ENCODE data around the gene SHPK.

The SHPK gene

DNA sequence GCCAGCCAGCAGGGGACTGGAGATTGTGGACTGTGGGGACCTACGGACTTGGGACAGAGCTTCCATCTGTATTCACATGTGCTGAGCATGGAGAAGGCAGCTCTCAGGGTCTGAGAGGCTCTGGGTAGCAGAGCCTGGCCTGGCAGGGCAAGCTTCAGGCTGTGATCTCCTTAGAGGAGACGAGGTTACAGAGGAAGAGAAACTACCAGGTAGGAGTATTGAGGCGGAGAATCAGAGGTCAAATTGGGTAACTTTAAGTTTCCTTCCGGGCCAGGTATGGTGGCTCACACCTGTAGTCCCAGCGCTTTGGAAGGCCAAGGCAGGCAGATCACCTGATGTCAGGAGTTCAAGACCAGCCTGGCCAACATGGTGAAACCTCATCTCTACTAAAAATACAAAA, 9.3 kb upstream of the SHPK start:
- in situ Hi-C loops (cut with MboI; ENCODE audit: low pct_unique_long_range_greater_than_20kb, low sequenced_read_pairs, unreplicated experiment): no loop called here
- no peak for TF ChIP-seq CTCF (IDR thresholded peaks at IDR 0.05; ENCODE audit: extremely low read depth, insufficient read depth, missing control alignments)
- DNase-seq (ENCODE audit: low spot score): no peak

DNA sequence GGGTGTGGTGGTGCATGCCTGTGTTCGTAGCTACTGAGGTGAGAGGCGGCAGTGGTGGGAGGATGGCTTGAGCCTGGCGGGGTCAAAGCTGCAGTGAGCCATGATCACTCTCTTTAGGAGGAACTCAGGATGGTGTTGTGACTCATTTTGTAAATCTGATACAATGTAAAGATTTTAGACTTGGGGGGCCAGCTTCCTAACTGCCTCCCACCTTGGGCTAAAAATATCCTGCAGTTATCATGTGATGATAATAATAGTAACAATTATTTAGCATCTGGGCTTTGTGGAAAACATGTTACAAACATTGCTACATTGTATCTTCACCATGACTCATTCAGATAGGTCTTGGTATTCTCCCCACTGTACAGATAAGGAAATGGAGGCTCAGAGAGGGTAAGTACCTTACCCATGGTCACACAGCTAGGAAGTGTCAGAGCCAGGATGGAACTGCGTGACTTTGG, 7.9 kb upstream of the SHPK start:
- TF ChIP-seq CTCF (IDR thresholded peaks at IDR 0.05; ENCODE audit: extremely low read depth, insufficient read depth, missing control alignments): no peak
- no peak for DNase-seq (ENCODE audit: low spot score)
- in situ Hi-C loops (cut with MboI; ENCODE audit: low pct_unique_long_range_greater_than_20kb, low sequenced_read_pairs, unreplicated experiment): no loop called here

DNA sequence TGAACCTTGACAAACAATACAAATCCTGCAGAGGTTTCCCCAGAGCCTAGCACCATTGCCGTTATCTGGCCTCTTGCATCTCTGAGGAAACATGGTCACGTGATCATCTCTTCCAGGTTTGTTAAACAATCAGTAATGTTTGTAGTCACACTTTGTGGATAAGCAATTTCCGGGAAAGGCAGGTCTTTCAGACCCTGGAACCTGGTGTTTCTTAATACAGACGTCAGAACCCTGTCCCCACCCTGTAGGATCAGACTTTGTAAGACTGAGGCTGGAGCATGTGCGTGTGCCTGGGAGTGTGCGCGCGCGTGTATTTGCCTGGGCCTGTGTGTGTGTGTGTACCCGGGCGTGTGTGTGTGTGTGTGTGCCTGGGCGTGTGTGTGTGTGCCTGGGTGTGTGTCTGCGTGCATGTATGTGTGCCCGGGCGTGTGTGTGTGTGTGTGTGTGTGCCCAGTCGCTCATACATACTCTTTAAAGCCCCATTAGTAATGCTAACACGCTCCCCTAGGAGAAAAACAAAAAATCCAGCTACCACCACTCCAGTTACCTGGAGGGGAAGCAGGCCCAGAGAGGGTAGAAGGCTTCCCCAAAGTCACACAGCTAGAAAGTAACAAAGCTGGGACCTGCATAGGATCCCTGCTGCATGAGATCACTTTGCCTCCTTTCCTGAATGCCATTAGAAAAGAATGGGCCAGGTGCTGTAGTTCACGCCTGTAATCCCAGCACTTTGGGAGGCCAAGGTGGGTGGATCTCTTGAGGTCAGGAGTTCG, 5.9 kb upstream of the SHPK start:
- in situ Hi-C loops (cut with MboI; ENCODE audit: low pct_unique_long_range_greater_than_20kb, low sequenced_read_pairs, unreplicated experiment): no loop called here
- no peak for TF ChIP-seq CTCF (IDR thresholded peaks at IDR 0.05; ENCODE audit: extremely low read depth, insufficient read depth, missing control alignments)
- no peak for DNase-seq (ENCODE audit: low spot score)

GRCh38 chr17:3641014-3641413, 5.0 kb upstream of the SHPK start:
- in situ Hi-C loops (cut with MboI; ENCODE audit: low pct_unique_long_range_greater_than_20kb, low sequenced_read_pairs, unreplicated experiment): no loop called here
- DNase-seq (ENCODE audit: low spot score): no peak
- TF ChIP-seq CTCF (IDR thresholded peaks at IDR 0.05; ENCODE audit: extremely low read depth, insufficient read depth, missing control alignments): no peak

DNA sequence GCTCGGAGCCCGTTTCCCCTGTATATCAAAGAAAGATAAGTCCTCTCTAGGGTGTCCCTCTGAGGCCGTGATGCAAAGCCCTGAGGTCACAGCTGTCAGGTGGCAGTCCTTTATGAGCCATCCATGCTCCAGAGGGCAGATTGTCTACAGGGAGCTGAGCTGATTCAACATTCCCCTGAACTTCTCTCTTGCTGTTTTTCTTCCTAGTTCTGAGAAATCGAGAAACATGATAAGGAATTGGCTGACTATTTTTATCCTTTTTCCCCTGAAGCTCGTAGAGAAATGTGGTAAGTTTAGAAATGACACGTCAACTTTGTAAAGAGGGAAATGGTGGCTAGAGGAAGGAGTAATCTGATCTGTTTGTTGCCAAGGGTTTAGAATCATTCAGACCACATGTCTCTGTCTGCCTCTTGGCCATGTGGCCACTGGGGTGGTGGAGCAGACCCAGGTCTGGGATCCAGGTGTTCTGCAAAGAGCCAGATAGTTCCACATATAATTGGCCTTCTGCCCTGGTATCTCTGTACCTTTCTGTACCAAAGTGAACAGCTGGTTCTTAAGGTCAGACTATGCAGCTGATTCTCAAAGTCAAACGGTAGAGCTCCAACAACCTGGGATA, 4.0 kb upstream of the SHPK start:
- no peak for DNase-seq (ENCODE audit: low spot score)
- TF ChIP-seq CTCF (IDR thresholded peaks at IDR 0.05; ENCODE audit: extremely low read depth, insufficient read depth, missing control alignments): no peak
- in situ Hi-C loops (cut with MboI; ENCODE audit: low pct_unique_long_range_greater_than_20kb, low sequenced_read_pairs, unreplicated experiment): no loop called here

DNA sequence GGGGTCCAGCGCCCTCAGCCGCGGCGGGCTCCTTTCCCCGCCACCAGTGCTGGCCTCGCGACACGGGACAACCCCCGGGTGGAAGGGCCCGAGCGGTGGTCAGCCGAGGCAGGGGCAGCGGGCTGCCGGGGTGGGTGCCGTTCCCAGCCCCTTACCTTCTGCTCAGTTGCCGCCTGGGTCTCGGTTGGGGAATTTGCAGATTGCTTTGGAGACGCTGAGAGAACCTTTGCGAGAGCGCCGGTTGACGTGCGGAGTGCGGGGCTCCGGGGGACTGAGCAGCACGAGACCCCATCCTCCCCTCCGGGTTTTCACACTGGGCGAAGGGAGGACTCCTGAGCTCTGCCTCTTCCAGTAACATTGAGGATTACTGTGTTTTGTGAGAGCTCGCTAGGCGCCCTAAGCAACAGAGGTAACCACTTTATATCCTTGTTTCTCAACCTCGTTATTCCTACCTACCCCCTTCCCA, 891 bp upstream of the SHPK start:
- in situ Hi-C loops (cut with MboI; ENCODE audit: low pct_unique_long_range_greater_than_20kb, low sequenced_read_pairs, unreplicated experiment): no loop called here
- no peak for TF ChIP-seq CTCF (IDR thresholded peaks at IDR 0.05; ENCODE audit: extremely low read depth, insufficient read depth, missing control alignments)
- DNase-seq (ENCODE audit: low spot score): peak; percentile 33
